HCT116 (cell line): ENCODE results near the gene STAG1. TPM values are rescaled to one million over a fixed set of nuclear protein-coding genes. Genes with fewer than 3 reads are reported as not detected.

Source experiments
- ATAC-seq: fragments of 200-7000 bp; cut with Tn5 transposase; 2 replicates; pipeline ENCODE4 v1.9.1; 2020; ENCODE audit warnings: mild to moderate bottlenecking, moderate library complexity
- BruUV-seq: library from RNA; stranded (reverse); fragments of 400-500 nt; replicated peaks from 2 replicates; lab custom pipeline; 2021; lab: Mats Ljungman, UMichigan
- CTCF ChIA-PET: fragments of 300-600 bp; sonication (Branson Sonifier 250); formaldehyde crosslinking; loops from one replicate; lab custom pipeline; 2021; ENCODE audit warnings: antibody characterized with exemption; lab: Charles Lee
- POLR2A ChIA-PET: fragments of 300-600, 350-600 bp; sonication (Branson Sonifier 250); formaldehyde crosslinking; loops from one replicate; lab custom pipeline; 2021; ENCODE audit warnings: antibody characterized with exemption; lab: Charles Lee
- RAD21 ChIA-PET, 2 experiments: fragments of 300-600 bp; sonication (Branson Sonifier 250); formaldehyde crosslinking; loops; one replicate each; lab custom pipeline; 2023; ENCODE audit warnings: low total read pairs in 2 of 2; ENCODE audit not compliant: uncharacterized antibody in 2 of 2, unreplicated experiment in 2 of 2, low non-redundant PET in 1 of 2; lab: Charles Lee
- DNase-seq: peaks from one replicate; pipeline ENCODE4 v3.0.0-alpha.2; 2010; ENCODE audit warnings: low read depth, low spot score
- H2AFZ ChIP-seq: fragments of 200-600 bp; shearing (Covaris generic), sonication (generic); 2 replicates; pipeline ENCODE4 v1.6.1; 2017; ENCODE audit warnings: low read depth, mixed run types, mixed read lengths, antibody characterized with exemption, low read length; ENCODE audit not compliant: poor library complexity, severe bottlenecking
- H3K27ac ChIP-seq: 2 replicates; pipeline ENCODE4 v1.5.1; 2012; ENCODE audit warnings: low read depth, low read length
- H3K27me3 ChIP-seq: fragments of 200-600 bp; sonication (generic); 2 replicates; pipeline ENCODE4 v1.6.1; 2016; ENCODE audit warnings: mixed run types, low read length, mixed read lengths; ENCODE audit not compliant: insufficient read depth
- H3K36me3 ChIP-seq, 2 experiments: fragments of 200-500 bp in 1 of 2; fragments of 200-600 bp in 1 of 2; sonication (Bioruptor generic) in 1 of 2; sonication (generic) in 1 of 2; 2 replicates each; pipeline versions ENCODE4 v1.5.1 to v1.6.1; 2014 to 2016; ENCODE audit warnings: low read length in 2 of 2, inconsistent platforms in 1 of 2, mixed read lengths in 1 of 2, mixed run types in 1 of 2; ENCODE audit not compliant: insufficient read depth in 2 of 2, control insufficient read depth in 1 of 2
- H3K4me1 ChIP-seq, 2 experiments: fragments of 200-600 bp in 1 of 2; sonication (generic) in 1 of 2; 2 replicates each; pipeline versions ENCODE4 v1.5.1 to v1.6.1; 2012 to 2017; ENCODE audit warnings: low read length in 2 of 2, inconsistent platforms in 1 of 2, mild to moderate bottlenecking in 1 of 2, mixed read lengths in 1 of 2, mixed run types in 1 of 2, moderate library complexity in 1 of 2; ENCODE audit not compliant: insufficient read depth in 2 of 2, control insufficient read depth in 1 of 2
- H3K4me2 ChIP-seq: fragments of 200-600 bp; sonication (generic); 2 replicates; pipeline ENCODE4 v1.6.1; 2017; ENCODE audit warnings: mixed run types, low read length, mixed read lengths
- H3K4me3 ChIP-seq, 2 experiments: fragments of 200-600 bp in 1 of 2; sonication (generic) in 1 of 2; replicated peaks in 1 of 2; 2 replicates each; pipeline ENCODE4 v1.5.1; 2011 to 2016; ENCODE audit warnings: low read length in 2 of 2, control low read depth in 1 of 2, low read depth in 1 of 2, mild to moderate bottlenecking in 1 of 2, mixed read lengths in 1 of 2, mixed run types in 1 of 2
- H3K79me2 ChIP-seq: fragments of 200-600 bp; sonication (generic); 2 replicates; pipeline ENCODE4 v1.6.1; 2017; ENCODE audit warnings: mild to moderate bottlenecking, mixed run types, low read length, moderate library complexity, mixed read lengths; ENCODE audit not compliant: insufficient read depth
- H3K9ac ChIP-seq: fragments of 200-600 bp; sonication (generic); 2 replicates; pipeline ENCODE4 v1.6.1; 2016; ENCODE audit warnings: low read length, mixed read lengths
- H3K9me2 ChIP-seq: fragments of 200-600 bp; sonication (generic), shearing (Covaris generic); 2 replicates; pipeline ENCODE4 v1.6.1; 2017; ENCODE audit warnings: mixed run types, mild to moderate bottlenecking, moderate library complexity; ENCODE audit not compliant: insufficient read depth
- H3K9me3 ChIP-seq, 2 experiments: fragments of 200-500 bp in 1 of 2; fragments of 200-600 bp in 1 of 2; sonication (Bioruptor generic) in 1 of 2; sonication (generic) in 1 of 2; 2 replicates each; pipeline ENCODE4 v1.6.1; 2014 to 2017; ENCODE audit warnings: low read length in 2 of 2, mixed read lengths in 2 of 2, inconsistent platforms in 1 of 2, low read depth in 1 of 2, mild to moderate bottlenecking in 1 of 2, mixed run types in 1 of 2, moderate library complexity in 1 of 2; ENCODE audit not compliant: control insufficient read depth in 1 of 2, insufficient read depth in 1 of 2
- H4K20me1 ChIP-seq: fragments of 200-600 bp; sonication (generic), shearing (Covaris generic); 2 replicates; pipeline ENCODE4 v1.6.1; 2017; ENCODE audit warnings: mixed run types, mild to moderate bottlenecking, moderate library complexity; ENCODE audit not compliant: insufficient read depth
- CBX3 ChIP-seq: IDR thresholded peaks from 2 replicates; pipeline ENCODE4 v1.6.1; 2012; ENCODE audit warnings: low read depth
- ELF1 ChIP-seq: IDR thresholded peaks from 2 replicates; pipeline ENCODE4 v1.6.1; 2012; ENCODE audit warnings: low read depth, borderline replicate concordance
- EZH2phosphoT487 ChIP-seq: fragments of 200-600 bp; IDR thresholded peaks from 2 replicates; pipeline ENCODE4 v1.6.1; 2018; ENCODE audit warnings: antibody characterized with exemption, borderline replicate concordance
- FOSL1 ChIP-seq: IDR thresholded peaks from 2 replicates; pipeline ENCODE4 v1.6.1; 2012; ENCODE audit warnings: low read depth
- POLR2AphosphoS5 ChIP-seq: IDR thresholded peaks from 2 replicates; pipeline ENCODE4 v1.6.1; 2011; ENCODE audit warnings: mild to moderate bottlenecking, low read depth, low read length, moderate library complexity
- RAD21 ChIP-seq: IDR thresholded peaks from 2 replicates; pipeline ENCODE4 v1.6.1; 2012; ENCODE audit warnings: low read depth, mild to moderate bottlenecking
- SIN3A ChIP-seq: IDR thresholded peaks from 2 replicates; pipeline ENCODE4 v1.6.1; 2012; ENCODE audit warnings: low read depth
- SP1 ChIP-seq: IDR thresholded peaks from 2 replicates; pipeline ENCODE4 v1.6.1; 2012; ENCODE audit warnings: low read depth
- SRF ChIP-seq: IDR thresholded peaks from 2 replicates; pipeline ENCODE4 v1.6.1; 2012; ENCODE audit warnings: low read depth
- TCF7L2 ChIP-seq: IDR thresholded peaks from 2 replicates; pipeline ENCODE4 v1.7.0; 2011; ENCODE audit warnings: borderline replicate concordance, inconsistent platforms; ENCODE audit not compliant: insufficient read depth, insufficient read length; ENCODE audit errors: extremely low read depth
- ZFX ChIP-seq: fragments of 450-650 bp; IDR thresholded peaks from 2 replicates; pipeline ENCODE4 v1.6.1; 2017
- intact Hi-C: fragments of 100-400 bp; cut with micrococcal nuclease; formaldehyde crosslinking; loops from 2 replicates; pipeline ENCODE4 v1.10.0; 2022
- total RNA-seq: library from RNA; stranded (reverse); gene quantifications from one replicate; pipeline ENCODE4 v1.2.1, GENCODE V29; 2021; ENCODE audit not compliant: unreplicated experiment
- TF ChIP-seq, protein P1 (sequence below): IDR thresholded peaks from 2 replicates; pipeline ENCODE4 v1.6.1; 2012; ENCODE audit warnings: low read depth

The STAG1 gene
- total RNA-seq, 1 experiment from 2014 or later: 29.4 TPM

DNA sequence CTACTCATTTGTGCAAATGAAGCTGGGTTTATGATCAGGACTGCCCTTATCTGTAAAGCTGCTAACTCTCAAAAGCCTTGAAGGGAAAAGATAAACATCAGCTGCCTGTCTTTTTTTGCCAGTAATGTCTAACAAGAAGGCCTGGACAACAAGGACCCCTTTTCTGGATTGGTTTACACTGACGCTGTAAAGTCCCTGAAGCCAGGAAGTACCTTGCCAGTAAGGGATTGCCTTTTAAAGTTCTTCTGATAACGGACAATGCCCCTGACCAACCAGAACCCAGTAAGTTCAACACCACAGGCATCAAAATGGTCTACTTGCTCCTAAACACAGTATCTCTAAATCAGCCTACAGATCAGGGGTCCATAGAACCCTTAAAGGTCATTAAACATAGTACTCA is 324.0 kb downstream of the STAG1 start:
- intact Hi-C loops: no loop called here
- no peak for DNase-seq
- no peak overlapping the region for H3K9ac ChIP-seq
- CTCF ChIA-PET: no interaction called here
- H4K20me1 ChIP-seq: no peaks in the 10 kb centered on the region
- no peaks in the 10 kb centered on the region for H3K36me3 ChIP-seq
- TF ChIP-seq CBX3 (no peak), POLR2AphosphoS5 (no peak)
- TF ChIP-seq, all 23 proteins: peak for 0
- H3K79me2 ChIP-seq: no peaks in the 10 kb centered on the region
- no peaks in the 10 kb centered on the region for H3K9me2 ChIP-seq
- no peaks in the 10 kb centered on the region for H3K27me3 ChIP-seq
- ChIA-PET RAD21 (no interaction called here), POLR2A (no interaction called here)
- no peak overlapping the region for H2AFZ ChIP-seq
- H3K4me3 ChIP-seq: no peak overlapping the region
- BruUV-seq: no TSS peak
- H3K4me2 ChIP-seq: no peak overlapping the region
- no peak for ATAC-seq
- H3K27ac ChIP-seq: no peak overlapping the region
- no peaks in the 10 kb centered on the region for H3K9me3 ChIP-seq
- no peaks in the 10 kb centered on the region for H3K4me1 ChIP-seq

DNA sequence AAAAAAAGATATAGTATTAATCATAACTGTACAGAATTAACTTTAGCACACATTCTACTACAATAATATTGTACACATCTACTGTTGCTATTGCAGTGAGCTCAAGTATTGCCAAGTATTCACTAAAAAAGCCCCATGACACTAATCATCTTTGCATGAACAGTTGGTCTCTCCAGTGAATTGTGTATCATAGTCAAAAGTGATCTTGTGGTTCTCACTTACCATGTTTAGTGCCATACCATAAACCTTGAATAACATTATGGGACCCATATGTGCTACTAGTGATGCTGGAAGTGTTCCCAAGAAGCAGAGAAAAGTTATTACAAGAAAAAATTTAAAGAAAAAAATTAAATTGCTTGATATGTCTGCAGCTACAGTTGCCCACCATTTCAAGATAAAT is 324.9 kb downstream of the STAG1 start:
- Histone ChIP-seq H3K79me2 (no peaks in the 10 kb centered on the region), H3K4me2 (no peak overlapping the region), H3K4me3 (no peak overlapping the region), H4K20me1 (no peaks in the 10 kb centered on the region), H3K9me3 (no peaks in the 10 kb centered on the region), H3K27ac (no peak overlapping the region), H3K27me3 (no peaks in the 10 kb centered on the region), H3K36me3 (no peaks in the 10 kb centered on the region), H3K9ac (no peak overlapping the region), H3K4me1 (no peaks in the 10 kb centered on the region), H3K9me2 (no peaks in the 10 kb centered on the region), H2AFZ (no peak overlapping the region)
- no TSS peak for BruUV-seq
- ChIA-PET CTCF (no interaction called here), RAD21 (no interaction called here), POLR2A (no interaction called here)
- ATAC-seq (no peak), DNase-seq (no peak)
- TF ChIP-seq SRF: no peak
- TF ChIP-seq FOSL1: no peak
- intact Hi-C loops: no loop called here

DNA sequence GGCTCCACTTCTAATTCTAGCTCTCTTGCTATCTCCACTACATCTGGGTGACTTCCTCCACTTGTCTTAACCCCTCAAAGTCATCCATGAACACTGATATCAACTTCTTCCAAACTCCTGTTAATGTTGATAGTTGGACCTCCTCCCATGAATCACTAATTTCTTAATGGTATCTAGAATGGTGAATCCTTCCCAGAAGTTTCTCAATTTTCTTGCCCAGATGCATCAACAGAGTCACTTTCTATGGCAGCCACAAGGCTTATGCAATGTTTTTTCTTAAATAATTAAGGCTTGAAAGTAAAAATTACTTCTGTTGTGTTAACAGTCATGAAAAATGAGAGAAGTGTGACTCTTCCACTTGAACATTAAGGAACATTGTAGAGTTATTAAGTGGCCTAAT is 337.7 kb downstream of the STAG1 start:
- RAD21 ChIA-PET: no interaction called here
- H3K4me2 ChIP-seq: no peak overlapping the region
- no peaks in the 10 kb centered on the region for H3K9me2 ChIP-seq
- BruUV-seq: no TSS peak
- ATAC-seq (no peak), DNase-seq (no peak)
- H3K4me1 ChIP-seq: no peaks in the 10 kb centered on the region
- intact Hi-C loops: no loop called here
- no peaks in the 10 kb centered on the region for H3K79me2 ChIP-seq
- no peak overlapping the region for H2AFZ ChIP-seq
- no peaks in the 10 kb centered on the region for H4K20me1 ChIP-seq
- no peak overlapping the region for H3K9ac ChIP-seq
- peaks cover 0 to 6% of the 10 kb centered on the region in 2 experiments; a peak in 1 of 4 replicates for H3K36me3 ChIP-seq
- POLR2A ChIA-PET: no interaction called here
- CTCF ChIA-PET: no interaction called here
- no peaks in the 10 kb centered on the region for H3K27me3 ChIP-seq
- no peak overlapping the region for H3K4me3 ChIP-seq
- H3K9me3 ChIP-seq: no peaks in the 10 kb centered on the region
- H3K27ac ChIP-seq: no peak overlapping the region
- no peak for TF ChIP-seq ELF1
- no peak for TF ChIP-seq EZH2phosphoT487
- TF ChIP-seq RAD21: no peak
- TF ChIP-seq POLR2AphosphoS5: no peak
- TF ChIP-seq, protein P1, sequence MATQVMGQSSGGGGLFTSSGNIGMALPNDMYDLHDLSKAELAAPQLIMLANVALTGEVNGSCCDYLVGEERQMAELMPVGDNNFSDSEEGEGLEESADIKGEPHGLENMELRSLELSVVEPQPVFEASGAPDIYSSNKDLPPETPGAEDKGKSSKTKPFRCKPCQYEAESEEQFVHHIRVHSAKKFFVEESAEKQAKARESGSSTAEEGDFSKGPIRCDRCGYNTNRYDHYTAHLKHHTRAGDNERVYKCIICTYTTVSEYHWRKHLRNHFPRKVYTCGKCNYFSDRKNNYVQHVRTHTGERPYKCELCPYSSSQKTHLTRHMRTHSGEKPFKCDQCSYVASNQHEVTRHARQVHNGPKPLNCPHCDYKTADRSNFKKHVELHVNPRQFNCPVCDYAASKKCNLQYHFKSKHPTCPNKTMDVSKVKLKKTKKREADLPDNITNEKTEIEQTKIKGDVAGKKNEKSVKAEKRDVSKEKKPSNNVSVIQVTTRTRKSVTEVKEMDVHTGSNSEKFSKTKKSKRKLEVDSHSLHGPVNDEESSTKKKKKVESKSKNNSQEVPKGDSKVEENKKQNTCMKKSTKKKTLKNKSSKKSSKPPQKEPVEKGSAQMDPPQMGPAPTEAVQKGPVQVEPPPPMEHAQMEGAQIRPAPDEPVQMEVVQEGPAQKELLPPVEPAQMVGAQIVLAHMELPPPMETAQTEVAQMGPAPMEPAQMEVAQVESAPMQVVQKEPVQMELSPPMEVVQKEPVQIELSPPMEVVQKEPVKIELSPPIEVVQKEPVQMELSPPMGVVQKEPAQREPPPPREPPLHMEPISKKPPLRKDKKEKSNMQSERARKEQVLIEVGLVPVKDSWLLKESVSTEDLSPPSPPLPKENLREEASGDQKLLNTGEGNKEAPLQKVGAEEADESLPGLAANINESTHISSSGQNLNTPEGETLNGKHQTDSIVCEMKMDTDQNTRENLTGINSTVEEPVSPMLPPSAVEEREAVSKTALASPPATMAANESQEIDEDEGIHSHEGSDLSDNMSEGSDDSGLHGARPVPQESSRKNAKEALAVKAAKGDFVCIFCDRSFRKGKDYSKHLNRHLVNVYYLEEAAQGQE: no peak
- no peak for TF ChIP-seq FOSL1
- no peak for TF ChIP-seq CBX3
- no peak for TF ChIP-seq ZFX
- TF ChIP-seq TCF7L2: no peak
- TF ChIP-seq SRF: no peak
- TF ChIP-seq SP1: no peak
- no peak for TF ChIP-seq SIN3A
